Activated B cell treated with CpG ODN at 0.5 μM for 24 hours (primary cell): ENCODE measurements around the gene LRRFIP2. TPM values are rescaled to one million over a fixed set of nuclear protein-coding genes. Genes with fewer than 3 reads are reported as not detected.
"Not testable (repeated sequence)": the region's sequence is repeated elsewhere in the genome, so short reads cannot be mapped to it uniquely, and the experiment has no call there.

ENCODE experiments used
- ATAC-seq: fragments of 200-7000 bp; cut with Tn5 transposase; one replicate; pipeline ENCODE4 v1.10.0; 2021; ENCODE audit warnings: low read depth, mild to moderate bottlenecking, moderate library complexity
- CTCF ChIA-PET: fragments of 350-600 bp; sonication (Branson Sonifier 250); formaldehyde crosslinking; loops from one replicate; lab custom pipeline; 2021; ENCODE audit warnings: antibody characterized with exemption; lab: Charles Lee
- POLR2A ChIA-PET: fragments of 350-600 bp; sonication (Branson Sonifier 250); formaldehyde crosslinking; loops from one replicate; lab custom pipeline; 2021; ENCODE audit warnings: antibody characterized with exemption; lab: Charles Lee
- DNase-seq: peaks from one replicate; pipeline ENCODE4 v3.0.0; 2022
- H3K27ac Mint-ChIP-seq: one replicate; pipeline ENCODE4 v1.8.0; 2020; ENCODE audit warnings: mixed read lengths
- H3K27me3 Mint-ChIP-seq: one replicate; pipeline ENCODE4 v1.8.0; 2021; ENCODE audit warnings: mixed read lengths
- H3K36me3 Mint-ChIP-seq: one replicate; pipeline ENCODE4 v1.8.0; 2021; ENCODE audit warnings: low read depth, mixed read lengths
- H3K4me1 Mint-ChIP-seq: one replicate; pipeline ENCODE4 v1.8.0; 2021; ENCODE audit warnings: mixed read lengths
- H3K4me3 Mint-ChIP-seq: one replicate; pipeline ENCODE4 v1.8.0; 2020; ENCODE audit warnings: mild to moderate bottlenecking, mixed read lengths
- H3K9me3 Mint-ChIP-seq: one replicate; pipeline ENCODE4 v1.8.0; 2020; ENCODE audit warnings: mixed read lengths
- intact Hi-C: fragments of 100-400 bp; cut with micrococcal nuclease; formaldehyde crosslinking; loops from one replicate; pipeline ENCODE4 v1.15.1; 2024
- total RNA-seq: library from RNA; stranded (reverse); gene quantifications from 2 replicates; pipeline ENCODE4 v1.2.3, GENCODE V29; 2022
- TF ChIP-seq, protein P1 (sequence below): fragments of 200-600 bp; IDR thresholded peaks from one replicate; pipeline ENCODE4 v1.8.0; 2022; ENCODE audit warnings: antibody characterized with exemption, mild to moderate bottlenecking

The LRRFIP2 gene
- total RNA-seq, 1 donor from 2014 or later, result 33.9 TPM

GRCh38 chr3:37068031-37068430 lies 106.4 kb downstream of the LRRFIP2 start:
- TF ChIP-seq, protein P1, sequence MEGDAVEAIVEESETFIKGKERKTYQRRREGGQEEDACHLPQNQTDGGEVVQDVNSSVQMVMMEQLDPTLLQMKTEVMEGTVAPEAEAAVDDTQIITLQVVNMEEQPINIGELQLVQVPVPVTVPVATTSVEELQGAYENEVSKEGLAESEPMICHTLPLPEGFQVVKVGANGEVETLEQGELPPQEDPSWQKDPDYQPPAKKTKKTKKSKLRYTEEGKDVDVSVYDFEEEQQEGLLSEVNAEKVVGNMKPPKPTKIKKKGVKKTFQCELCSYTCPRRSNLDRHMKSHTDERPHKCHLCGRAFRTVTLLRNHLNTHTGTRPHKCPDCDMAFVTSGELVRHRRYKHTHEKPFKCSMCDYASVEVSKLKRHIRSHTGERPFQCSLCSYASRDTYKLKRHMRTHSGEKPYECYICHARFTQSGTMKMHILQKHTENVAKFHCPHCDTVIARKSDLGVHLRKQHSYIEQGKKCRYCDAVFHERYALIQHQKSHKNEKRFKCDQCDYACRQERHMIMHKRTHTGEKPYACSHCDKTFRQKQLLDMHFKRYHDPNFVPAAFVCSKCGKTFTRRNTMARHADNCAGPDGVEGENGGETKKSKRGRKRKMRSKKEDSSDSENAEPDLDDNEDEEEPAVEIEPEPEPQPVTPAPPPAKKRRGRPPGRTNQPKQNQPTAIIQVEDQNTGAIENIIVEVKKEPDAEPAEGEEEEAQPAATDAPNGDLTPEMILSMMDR, result no peak
- H3K9me3 Mint-ChIP-seq, result no peaks in the 10 kb centered on the region
- intact Hi-C loops, result no loop called here
- CTCF ChIA-PET, result no interaction called here
- no peak for ATAC-seq
- H3K4me3 Mint-ChIP-seq, result no peak overlapping the region
- no peak for DNase-seq
- H3K27ac Mint-ChIP-seq, result no peak overlapping the region
- peaks cover 33% of the 10 kb centered on the region for H3K36me3 Mint-ChIP-seq
- no peaks in the 10 kb centered on the region for H3K27me3 Mint-ChIP-seq
- POLR2A ChIA-PET, result no interaction called here
- no peaks in the 10 kb centered on the region for H3K4me1 Mint-ChIP-seq

- intact Hi-C loops, result no loop called here
- H3K27ac Mint-ChIP-seq, result no peak overlapping the region
- no peaks in the 10 kb centered on the region for H3K27me3 Mint-ChIP-seq
- ChIA-PET CTCF (no interaction called here), POLR2A (no interaction called here)
- no peak for DNase-seq
- no peak for ATAC-seq
- no peak overlapping the region for H3K4me3 Mint-ChIP-seq
- no peaks in the 10 kb centered on the region for H3K9me3 Mint-ChIP-seq
- H3K36me3 Mint-ChIP-seq, result peaks cover 35% of the 10 kb centered on the region
- TF ChIP-seq, protein P1, result no peak
- H3K4me1 Mint-ChIP-seq, result no peaks in the 10 kb centered on the region
These were observed 106.8 kb downstream of the LRRFIP2 start for GRCh38 chr3:37067577-37067976.

- ChIA-PET CTCF (no interaction called here), POLR2A (no interaction called here)
- no peaks in the 10 kb centered on the region for H3K9me3 Mint-ChIP-seq
- peaks cover 53% of the 10 kb centered on the region for H3K36me3 Mint-ChIP-seq
- no peaks in the 10 kb centered on the region for H3K4me1 Mint-ChIP-seq
- H3K27ac Mint-ChIP-seq, result no peak overlapping the region
- intact Hi-C loops, result no loop called here
- DNase-seq (no peak), ATAC-seq (no peak)
- H3K4me3 Mint-ChIP-seq, result no peak overlapping the region
- H3K27me3 Mint-ChIP-seq, result no peaks in the 10 kb centered on the region
- TF ChIP-seq, protein P1, result no peak
These were observed 109.6 kb downstream of the LRRFIP2 start for GRCh38 chr3:37064747-37065146.

DNA sequence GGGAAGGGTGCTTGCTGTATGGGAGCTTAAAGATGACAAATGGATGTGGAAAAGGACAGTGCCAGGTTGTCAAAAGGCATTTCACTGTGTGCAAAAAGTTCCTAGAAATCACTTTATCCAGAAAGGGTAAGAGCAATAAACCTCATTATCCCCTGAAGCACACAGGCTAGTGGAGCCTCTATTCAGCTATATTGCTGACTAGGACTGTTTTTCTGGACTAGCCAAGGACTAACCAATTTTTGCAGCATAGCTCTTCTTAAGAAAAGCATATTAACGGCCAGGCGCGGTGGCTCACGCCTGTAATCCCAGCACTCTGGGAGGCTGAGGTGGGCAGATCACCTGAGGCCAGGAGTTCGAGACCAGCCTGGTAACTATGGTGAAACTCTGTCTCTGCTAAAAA lies 116.3 kb downstream of the LRRFIP2 start:
- POLR2A ChIA-PET, result no interaction called here
- TF ChIP-seq, protein P1, result no peak
- no peak for ATAC-seq
- DNase-seq, result no peak
- CTCF ChIA-PET, result no interaction called here
- intact Hi-C loops, result no loop called here
- H3K9me3 Mint-ChIP-seq, result no peaks in the 10 kb centered on the region
- no peaks in the 10 kb centered on the region for H3K27me3 Mint-ChIP-seq
- H3K36me3 Mint-ChIP-seq, result peaks cover 78% of the 10 kb centered on the region
- H3K4me3 Mint-ChIP-seq, result no peak overlapping the region
- peaks cover 19% of the 10 kb centered on the region for H3K4me1 Mint-ChIP-seq
- H3K27ac Mint-ChIP-seq, result no peak overlapping the region

GRCh38 chr3:37056826-37057225 lies 117.6 kb downstream of the LRRFIP2 start:
- no peaks in the 10 kb centered on the region for H3K27me3 Mint-ChIP-seq
- CTCF ChIA-PET, result no interaction called here
- TF ChIP-seq, protein P1, result no peak

GRCh38 chr3:37055077-37055476 lies 119.3 kb downstream of the LRRFIP2 start:
- H3K9me3 Mint-ChIP-seq, DNase-seq, intact Hi-C loops, POLR2A ChIA-PET, H3K4me3 Mint-ChIP-seq, H3K27me3 Mint-ChIP-seq, CTCF ChIA-PET, ATAC-seq: not testable (repeated sequence)
- peak overlapping the region; percentile 18 for H3K27ac Mint-ChIP-seq
- H3K36me3 Mint-ChIP-seq, result peaks cover 74% of the 10 kb centered on the region
- peaks cover 19% of the 10 kb centered on the region for H3K4me1 Mint-ChIP-seq

More at GRCh38 chr3:37056826-37057225, 117.6 kb downstream of the LRRFIP2 start:
- Mint-ChIP-seq H3K4me1 (peaks cover 19% of the 10 kb centered on the region), H3K27ac (peak overlapping the region; percentile 6), H3K4me3 (no peak overlapping the region), H3K9me3 (no peaks in the 10 kb centered on the region), H3K36me3 (peaks cover 74% of the 10 kb centered on the region)
- ATAC-seq, result no peak
- intact Hi-C loops, result no loop called here
- DNase-seq, result no peak
- POLR2A ChIA-PET, result no interaction called here
